NCI-H2107 (cell line): Measurements from ENCODE around the gene CREB1.
"Not testable (repeated sequence)": the region's sequence is repeated elsewhere in the genome, so short reads cannot be mapped to it uniquely, and the experiment has no call there.

ENCODE experiments used
- DNase-seq: peaks from one replicate; lab custom pipeline; 2025; lab: John Stamatoyannopoulos, UW

CREB1 gene

DNA sequence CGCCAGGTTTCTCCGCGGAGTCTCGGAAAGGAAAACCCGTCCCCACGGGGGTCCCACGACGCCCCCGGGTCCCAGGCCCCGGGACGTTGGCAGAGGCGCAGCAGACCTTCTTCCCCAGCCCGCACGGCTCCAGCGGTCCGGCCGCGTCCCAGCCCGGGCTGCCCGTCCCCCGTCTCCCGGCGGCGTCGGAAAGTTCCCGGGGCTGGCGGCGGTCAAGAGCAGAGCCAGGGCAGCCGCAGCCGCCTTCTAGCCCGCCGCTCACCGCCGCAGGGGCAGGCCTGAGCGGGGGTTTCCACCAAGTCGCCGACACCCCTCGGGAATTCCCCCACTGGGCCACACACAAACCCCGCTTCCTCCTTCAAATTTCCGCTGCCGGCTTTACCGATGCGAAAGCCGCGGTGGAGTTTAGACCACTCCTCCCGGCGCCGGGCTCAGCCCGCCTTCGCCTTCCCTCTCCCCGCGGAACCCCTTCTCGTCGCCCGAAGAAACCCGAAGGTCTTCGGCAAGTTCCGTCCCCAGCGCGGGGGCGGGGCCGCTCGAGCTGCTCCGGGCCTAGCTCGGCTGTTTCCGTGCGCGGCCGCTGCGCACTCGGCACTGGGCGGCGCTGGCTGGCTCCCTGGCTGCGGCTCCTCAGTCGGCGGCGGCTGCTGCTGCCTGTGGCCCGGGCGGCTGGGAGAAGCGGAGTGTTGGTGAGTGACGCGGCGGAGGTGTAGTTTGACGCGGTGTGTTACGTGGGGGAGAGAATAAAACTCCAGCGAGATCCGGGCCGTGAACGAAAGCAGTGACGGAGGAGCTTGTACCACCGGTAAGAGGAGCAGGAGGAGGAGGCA is at the start of gene CREB1:
TSS of gene CREB1 (plus strand) at position 633 of the 830 bp plus-strand sequence. CDS start 25,674 bp downstream, outside the sequence.
- DNase-seq: peak; percentile 93

DNA sequence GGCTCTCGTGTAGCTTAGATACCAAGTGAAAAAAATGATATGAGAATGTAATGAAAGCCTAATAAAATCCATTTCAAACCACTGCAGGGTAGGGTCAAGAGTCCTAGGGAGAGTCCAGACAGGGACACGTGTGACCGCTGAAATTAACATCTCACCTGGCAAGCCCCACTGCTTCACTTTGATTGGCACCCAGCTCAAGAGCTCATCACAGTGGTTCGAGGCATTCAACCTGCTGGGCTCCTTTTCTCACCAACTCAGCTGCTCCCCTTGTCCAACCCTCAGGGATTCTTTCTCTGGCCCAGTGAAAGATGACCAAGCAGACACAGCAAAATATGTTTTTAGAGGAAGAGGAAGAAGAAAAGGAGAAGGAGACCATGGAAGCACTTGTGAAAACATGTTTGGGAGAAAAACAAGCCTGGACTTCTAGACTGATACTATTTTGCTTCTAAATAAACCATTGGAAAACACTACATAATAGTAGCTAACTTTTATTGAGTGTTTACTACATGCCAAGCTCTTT is 49.2 kb upstream of the CREB1 start:
- no peak for DNase-seq

DNA sequence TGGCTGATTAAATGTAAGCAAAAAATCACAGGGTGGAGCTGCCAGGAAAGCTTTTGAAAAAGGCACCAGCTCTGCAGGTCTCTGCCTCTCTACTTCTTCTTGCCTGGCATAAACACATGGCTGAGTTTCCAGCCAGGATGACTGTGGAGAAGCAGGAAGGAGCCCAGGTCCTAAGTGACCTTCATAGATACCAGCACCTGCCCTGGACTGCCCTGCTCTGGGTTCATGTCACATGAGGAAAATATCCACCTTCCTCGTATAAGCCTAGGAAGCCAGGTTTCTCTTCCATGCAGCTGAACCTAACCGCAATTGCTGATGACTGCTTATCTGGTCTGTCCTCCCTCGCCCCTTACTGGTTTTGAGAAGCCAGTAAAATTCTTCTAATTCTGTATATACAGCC is 47.8 kb upstream of the CREB1 start:
- DNase-seq: no peak

DNA sequence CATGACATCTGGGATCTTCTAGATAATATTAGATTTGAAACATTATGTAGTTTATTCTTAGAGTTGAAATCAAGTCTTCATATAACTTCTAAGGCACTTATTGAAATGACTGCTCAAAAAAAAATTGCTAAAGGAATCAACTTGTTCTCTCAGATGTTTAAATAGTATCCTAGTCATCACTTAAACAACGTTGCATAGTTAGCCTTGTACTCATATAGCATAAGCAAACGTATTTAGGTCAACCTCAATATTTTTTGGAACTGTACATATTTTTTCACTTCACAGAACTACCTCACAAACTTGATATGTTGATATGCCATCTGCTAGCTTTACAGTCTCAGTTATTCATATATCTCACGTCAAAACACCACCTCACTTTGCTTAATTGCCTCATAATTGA is 47.1 kb upstream of the CREB1 start:
- no peak for DNase-seq

DNA sequence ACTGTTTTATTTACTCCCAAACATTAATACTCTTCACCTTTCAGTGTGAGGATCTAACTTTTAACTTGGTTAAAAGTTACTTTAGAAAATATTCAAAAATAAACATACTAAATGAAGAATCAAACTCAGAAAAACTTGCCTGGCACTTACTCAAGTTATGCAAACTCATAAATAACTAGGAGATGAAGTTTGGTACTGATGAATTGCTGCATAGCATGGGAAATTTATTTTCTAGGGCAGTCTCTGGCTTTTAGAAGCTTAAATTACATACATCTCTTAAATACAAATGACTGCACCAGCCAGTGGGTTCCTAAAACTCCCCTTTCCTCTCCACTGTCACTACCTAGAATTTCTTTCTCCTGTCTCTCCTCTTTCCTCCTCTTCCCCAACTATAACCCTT is 46.7 kb upstream of the CREB1 start:
- DNase-seq: no peak

DNA sequence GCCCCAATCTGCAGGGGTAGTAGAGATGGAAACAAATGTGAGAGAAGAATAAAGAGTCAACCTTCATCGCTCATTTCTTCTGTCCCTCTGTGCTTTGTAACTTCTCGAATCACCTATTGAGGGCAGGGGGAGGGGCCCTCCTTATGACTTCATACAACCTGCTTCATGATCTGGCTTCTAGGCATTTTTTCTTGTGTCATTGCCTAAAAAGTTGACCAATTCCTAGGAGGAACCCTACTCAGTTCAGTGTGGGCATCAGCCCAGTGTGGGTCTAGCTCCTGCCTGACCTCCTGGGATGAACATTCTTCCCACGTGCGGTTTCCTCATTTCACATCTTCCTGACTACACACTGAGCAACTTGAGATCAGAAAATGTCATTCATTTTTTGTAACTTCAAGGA is 46.3 kb upstream of the CREB1 start:
- no peak for DNase-seq

DNA sequence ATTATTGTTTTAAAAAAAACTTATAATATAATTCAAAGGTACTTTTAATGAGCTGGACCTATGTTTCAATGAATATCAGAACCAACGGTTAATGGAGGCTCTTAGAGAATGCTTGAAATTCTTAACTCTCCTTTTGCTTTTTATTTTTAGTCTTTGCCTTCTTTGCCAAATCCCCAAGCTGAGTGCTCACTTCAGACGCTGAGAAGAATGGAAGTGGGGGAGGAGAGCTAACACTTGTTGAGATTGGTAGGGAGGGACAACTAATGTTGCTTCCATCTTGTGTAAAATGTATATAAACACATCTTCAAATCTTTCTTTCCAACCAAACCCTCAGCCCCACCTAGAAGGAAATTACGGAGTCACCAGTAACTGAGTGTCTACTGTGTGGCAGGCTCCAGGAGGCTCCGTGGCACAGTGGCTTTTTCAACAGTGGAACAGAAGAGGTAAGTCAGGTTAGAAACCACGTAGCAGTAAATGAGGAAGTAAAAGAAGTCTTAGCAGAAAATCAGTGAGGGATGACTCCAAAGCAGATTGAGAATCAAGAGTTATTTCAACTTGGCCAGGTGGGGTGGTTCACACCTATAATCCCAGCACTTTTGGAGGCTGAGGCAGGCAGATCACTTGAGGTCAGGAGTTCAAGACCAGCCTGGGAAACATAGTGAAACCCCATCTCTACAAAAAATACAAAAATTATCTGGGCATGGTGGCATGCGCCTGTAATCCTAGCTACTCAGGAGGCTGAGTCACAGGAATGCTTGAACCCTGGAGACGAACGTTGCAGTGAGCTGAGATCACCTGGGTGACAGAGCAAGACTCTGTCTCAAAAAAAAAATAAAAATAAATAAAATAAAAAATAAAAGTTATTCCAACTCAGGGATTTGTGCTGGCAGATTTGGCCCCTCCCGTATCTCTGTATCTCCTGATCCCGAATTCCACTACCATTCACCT is 45.0 kb upstream of the CREB1 start:
- DNase-seq: no peak

DNA sequence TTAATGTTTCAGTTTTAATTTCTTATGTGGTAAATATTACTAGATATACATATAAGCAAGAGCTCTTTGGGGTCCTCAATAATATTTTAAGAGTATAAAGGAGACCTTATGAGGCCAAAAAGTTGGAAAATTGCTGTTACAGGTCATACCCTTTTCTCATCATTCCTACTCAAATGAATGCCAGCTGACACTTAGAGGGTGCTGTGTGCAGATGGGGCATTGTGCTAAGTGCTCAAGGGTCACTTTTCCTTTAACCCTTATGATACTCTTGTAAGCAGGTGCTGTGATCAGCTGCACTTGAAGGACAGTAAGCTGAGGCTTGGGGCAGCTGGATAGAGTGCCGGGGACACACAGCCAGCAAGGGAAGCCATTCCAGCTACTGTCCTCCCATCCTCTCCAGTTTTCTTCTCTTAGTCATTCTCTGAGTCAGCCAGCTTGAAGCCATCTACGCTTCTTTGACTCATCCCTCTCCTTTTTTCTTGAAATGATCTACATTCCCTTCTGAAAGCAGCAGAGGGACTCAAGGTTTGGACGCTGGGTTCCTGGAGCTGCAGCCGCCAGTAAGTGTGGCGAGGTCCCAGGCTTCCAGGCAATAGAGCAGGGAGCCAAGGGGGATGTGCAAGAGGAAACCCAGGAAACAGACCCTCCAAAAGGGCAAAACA is 42.0 kb upstream of the CREB1 start:
- no peak for DNase-seq

DNA sequence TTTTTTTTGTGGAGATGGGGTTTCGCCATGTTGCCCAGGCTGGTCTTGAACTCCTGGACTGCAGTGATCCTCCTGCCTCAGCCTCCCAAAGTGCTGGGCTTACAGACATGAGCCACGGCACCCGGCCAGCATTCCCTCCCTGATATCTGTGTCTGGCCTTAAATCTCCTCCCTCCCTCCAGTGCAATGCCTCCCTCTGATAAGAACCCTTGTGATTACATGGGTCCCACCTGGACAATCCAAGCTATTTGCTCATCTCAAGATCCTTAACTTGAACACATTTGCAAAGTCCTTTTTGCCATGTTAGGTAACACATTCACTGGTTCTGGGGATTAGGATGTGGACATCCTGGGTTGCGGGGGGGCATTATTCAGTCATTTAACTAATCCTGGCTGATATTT is 40.5 kb upstream of the CREB1 start:
- DNase-seq: no peak

DNA sequence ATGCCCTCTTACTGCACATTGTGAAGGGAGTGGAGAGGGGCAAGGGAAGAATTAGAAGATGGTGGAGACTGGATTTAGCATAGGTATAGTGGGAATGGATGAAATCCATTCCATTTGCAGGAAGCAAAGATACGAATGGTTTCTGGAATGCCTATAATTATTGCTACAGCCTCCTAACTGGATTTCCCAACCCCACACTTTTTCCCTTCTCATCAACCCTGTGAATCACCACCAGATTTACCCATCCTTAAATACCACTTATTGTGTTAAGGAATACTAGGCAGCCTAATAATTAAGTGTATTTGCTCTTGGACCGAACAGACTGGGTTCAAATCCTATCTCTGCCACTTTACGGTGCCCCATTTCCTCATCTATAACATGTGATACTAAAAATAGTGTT is 39.3 kb upstream of the CREB1 start:
- DNase-seq: no peak

DNA sequence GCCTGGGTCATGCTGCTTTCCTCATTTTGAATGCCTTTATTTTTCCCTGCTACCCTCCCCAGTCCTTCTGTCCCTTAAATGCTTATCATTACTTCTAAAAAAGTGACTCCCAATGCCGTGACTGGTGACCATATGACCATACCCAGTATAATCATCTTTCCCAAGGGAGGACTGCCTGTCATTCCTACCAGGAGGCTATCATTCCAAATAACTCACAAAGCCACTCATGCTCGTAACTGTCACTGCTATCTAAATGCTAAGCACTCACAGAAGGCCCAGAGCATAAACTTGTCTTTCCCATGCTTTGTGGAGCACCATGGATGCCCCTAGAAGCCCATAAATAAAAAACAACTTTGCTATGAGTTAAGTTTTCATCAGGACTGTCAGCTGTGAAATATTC is 38.7 kb upstream of the CREB1 start:
- DNase-seq: no peak

DNA sequence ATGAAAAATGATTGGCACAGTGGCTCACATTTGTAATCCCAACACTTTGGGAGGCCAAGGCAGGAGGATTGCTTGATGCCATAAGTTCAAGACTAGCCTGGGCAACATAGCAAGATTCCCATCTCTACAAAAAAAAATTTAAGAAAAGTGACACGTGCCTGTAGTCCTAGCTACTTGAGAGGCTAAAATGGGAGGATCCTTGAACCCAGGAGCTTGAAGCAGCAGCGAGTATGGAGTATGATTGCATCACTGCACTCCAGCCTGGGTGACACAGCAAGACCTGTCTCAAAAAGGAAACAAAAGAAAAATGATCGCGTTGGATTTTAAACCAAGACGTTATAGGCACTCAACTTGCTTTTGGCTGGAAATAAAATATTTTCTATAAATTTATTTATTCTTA is 37.8 kb upstream of the CREB1 start:
- DNase-seq: no peak

DNA sequence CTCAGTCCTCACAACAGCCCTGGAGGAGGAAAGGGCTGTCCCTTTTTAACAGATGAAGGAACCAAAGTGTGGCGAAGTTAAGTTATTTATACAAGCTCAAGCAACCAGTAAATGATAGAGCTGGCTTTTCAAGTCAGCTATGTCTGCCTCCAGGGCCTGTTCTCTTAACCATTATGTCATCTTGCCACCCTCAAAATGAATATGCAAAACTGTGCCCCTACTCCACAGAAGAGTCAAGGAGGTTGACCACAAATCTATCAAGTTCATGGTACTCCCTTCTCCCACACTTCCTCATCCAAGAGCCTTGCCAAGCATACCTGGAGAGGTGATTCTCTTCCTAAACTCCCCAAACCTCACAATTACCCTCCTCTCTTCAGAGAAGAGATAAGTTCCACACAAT is 37.3 kb upstream of the CREB1 start:
- DNase-seq: no peak

DNA sequence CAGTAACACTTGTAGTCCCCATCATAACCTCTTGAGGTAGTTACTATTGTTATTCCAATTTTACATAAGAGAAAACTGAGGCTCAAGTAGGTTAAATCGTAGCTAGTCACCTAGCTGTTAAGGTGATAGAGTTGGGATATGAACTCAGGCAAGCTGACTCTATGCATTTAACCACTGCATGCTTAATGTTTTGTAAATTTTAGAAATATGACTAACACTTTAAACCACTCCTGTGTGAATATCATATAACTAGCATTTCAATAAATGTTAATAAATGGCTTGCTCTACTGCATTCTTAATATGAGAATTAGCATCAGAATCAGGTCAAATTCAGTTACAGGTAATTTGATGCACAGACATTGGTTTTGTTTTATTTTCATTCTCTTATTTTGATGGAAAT is 35.6 kb upstream of the CREB1 start:
- DNase-seq: no peak

DNA sequence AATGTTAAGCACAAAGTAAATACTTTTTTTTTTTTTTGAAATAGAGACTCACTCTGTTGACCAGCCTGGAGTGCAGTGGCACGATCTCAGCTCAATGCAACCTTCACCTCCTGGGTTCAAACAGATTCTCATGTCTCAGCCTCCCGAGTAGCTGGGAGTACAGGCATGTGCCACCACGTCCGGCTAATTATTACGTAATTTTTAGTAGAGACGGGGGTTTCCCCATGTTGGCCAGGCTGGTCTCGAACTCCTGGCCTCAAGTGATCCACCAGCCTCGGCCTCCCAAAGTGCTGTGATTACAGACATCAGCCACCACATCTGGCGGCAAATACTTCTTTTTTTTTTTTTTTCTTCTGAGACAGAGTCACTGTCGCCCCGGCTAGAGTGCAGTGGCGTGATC is 32.8 kb upstream of the CREB1 start:
- not testable (repeated sequence) for DNase-seq

DNA sequence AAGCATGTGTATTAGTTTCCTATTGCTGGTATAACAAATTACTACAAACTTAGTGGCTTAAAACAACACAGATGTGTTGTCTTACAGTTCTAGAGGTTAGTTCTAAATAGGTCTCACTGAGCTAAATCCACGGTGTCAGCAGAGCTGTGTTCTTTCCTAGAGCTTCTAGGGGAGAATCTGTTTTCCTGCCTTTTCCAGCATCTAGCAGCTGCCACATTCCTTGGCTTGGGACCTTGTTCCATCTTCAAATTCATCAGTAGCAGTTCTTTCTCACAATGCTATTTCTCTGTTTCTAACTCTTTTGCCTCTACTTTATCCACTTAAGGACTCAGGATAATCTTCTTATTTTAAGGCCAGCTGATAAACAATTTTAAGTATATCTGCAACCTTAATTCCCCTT is 32.2 kb upstream of the CREB1 start:
- DNase-seq: no peak

DNA sequence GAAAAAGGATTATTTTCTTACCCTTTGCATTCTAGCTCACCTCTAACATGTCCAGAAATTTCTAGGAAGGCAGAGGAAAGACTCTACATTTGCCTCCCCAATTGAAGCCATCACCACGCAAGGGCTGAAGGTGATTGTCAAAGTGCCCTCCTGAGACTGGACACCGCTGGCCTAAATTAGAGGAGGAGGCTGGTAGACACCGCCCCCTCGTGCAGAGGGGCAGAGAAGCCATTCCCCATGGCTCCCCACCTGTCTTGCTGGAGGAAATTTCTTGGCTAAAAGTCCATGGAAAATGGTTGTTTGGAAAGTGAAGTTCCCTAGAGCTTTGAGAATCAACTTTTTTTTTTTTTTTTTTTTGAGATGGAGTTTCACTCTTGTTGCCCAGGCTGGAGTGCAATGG is 31.3 kb upstream of the CREB1 start:
- DNase-seq: no peak

DNA sequence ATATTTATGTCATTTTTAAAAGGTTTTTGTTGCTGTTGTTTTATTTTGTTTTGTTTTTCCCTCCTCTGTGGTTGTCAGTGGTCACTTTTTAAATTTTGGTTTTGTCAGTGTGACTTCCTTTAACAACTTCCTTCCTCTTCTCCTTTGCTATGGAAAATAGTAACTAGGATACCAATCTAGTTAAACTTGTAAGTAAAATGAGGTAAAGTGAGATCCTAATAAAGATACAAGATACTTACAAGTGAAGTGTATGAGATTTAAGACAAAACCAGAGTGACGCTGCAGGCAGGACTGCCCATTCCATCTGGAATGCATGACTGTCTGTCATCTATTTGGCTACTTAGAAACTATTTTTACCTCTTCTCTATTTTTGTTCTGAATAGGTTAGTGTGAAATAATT is 30.6 kb upstream of the CREB1 start:
- no peak for DNase-seq

DNA sequence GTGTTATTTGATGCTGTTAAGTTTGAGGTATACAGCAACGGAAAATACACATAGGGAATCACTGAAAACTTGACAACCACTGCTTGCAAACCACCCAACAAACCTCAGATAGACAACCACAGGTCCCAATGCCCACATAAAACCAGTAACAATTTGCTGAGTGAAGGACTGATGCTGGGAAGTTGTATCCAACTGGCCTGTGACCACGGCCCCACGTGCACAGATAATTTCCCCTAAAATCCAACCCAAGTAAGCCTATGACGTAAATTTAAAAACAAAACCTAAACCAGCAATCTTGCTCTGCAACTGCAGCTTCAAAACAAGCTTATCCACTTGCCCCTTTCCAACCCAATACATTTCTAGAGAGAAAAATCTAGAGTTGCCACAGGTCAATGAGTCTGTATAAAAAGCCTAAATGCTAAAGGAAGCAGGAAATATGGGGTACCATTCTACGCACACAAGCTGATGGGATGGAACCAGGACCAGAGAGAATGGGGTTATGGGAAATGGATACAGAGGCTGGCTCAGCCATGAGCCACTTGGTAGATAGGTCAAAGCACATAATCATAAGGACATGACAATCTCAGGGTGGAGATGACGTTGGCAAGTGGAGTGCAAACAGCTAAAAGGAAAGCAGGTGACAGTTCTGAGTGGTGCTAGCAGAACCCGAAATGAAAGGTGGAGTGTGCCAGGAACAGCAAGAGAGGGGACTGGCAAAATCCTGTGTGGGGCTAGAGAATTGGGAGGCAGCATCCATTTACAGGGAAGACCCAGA is 27.8 kb upstream of the CREB1 start:
- DNase-seq: no peak

DNA sequence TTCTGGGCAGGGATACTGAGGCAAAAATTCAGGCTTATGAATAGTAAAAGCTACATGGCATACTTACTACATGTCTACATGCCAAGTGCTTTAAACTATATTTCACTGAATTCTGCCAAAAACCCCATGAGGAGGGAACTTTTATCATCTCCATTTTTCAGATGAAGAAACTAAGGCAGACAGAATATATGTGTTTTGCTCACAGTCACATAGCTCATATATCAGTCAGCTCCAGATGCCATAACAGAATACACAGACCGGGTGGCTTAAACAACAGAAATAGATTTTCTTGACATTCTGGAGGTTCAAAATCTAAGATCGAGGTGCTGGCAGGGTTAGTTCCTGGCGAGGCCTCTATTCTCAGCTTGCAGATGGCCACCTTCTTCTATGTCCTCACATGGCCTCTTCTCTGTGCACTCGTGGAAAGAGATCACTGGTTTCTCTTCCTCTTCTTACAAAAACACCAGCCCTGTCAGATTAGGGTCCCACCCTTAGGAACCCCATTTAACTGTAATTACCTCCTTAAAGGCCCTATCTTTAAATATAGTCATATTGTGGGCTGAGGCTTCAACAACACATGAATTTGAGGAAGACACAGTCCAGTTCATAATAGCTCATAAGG is 27.1 kb upstream of the CREB1 start:
- no peak for DNase-seq

DNA sequence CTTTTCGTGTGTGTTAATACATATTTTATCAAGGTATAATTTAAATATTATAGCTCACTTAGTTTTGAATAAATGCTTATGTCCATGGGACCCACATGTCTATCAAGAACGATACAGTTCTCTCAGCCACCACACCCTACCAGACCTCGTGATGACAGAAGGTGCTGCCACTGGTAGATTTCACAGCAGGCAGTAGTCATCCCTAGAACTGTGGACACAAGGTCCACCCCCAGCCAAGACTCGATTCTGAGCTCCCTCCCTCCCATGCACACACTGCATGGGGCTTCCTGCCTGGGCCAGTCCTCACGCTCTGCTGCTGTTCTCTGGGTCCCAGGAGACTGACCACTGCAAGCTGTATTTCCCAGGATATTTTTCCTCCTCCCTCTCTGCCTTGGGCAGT is 26.5 kb upstream of the CREB1 start:
- DNase-seq: no peak
